ENCODE measurements around the gene MPPED2. TPM values are rescaled to one million over a fixed set of nuclear protein-coding genes. Genes with fewer than 3 reads are reported as not detected.

Gene MPPED2
- total RNA-seq, 4 donors from 2014 or later = 2.2 to 11.5 (median 4.7) TPM

DNA sequence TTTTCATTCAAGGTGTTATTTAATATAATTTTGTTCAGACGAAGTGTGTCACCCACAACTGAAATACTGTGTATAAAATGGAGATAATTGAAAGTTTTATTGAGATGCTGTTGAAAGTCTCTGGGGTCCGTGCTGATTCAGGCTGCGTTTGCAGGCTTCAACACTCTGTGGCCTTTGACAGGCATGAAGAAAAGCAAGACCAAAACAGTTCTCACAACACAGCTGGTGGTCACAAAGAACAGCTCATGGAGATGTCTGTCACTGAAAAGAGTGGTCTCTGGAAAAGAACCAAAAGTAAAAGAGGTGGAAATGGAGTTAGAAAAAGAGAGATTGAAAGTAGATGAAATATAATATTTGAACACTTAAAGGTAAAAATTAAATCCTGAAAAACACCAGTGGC, 9.8 kb upstream of the MPPED2 start:
- no peaks in the 10 kb centered on the region for H3K4me1 ChIP-seq
- no peaks in the 10 kb centered on the region for H3K27me3 ChIP-seq
- no peaks in the 10 kb centered on the region for H3K36me3 ChIP-seq
- TF ChIP-seq EP300 (IDR thresholded peaks at IDR 0.05) (no peak), POLR2A (IDR thresholded peaks at IDR 0.05) (no peak)
- TF ChIP-seq, protein P1, sequence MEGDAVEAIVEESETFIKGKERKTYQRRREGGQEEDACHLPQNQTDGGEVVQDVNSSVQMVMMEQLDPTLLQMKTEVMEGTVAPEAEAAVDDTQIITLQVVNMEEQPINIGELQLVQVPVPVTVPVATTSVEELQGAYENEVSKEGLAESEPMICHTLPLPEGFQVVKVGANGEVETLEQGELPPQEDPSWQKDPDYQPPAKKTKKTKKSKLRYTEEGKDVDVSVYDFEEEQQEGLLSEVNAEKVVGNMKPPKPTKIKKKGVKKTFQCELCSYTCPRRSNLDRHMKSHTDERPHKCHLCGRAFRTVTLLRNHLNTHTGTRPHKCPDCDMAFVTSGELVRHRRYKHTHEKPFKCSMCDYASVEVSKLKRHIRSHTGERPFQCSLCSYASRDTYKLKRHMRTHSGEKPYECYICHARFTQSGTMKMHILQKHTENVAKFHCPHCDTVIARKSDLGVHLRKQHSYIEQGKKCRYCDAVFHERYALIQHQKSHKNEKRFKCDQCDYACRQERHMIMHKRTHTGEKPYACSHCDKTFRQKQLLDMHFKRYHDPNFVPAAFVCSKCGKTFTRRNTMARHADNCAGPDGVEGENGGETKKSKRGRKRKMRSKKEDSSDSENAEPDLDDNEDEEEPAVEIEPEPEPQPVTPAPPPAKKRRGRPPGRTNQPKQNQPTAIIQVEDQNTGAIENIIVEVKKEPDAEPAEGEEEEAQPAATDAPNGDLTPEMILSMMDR (IDR thresholded peaks at IDR 0.05) = no peak
- WGBS, 2 donors = 63 to 73% methylated on average over 3 of the region's 3 CpGs
- H3K27ac ChIP-seq = no peak overlapping the region
- H3K9me3 ChIP-seq = no peaks in the 10 kb centered on the region
- no peak for DNase-seq (ENCODE audit: low spot score in 2 of 2)
- H3K4me3 ChIP-seq = no peak overlapping the region

DNA sequence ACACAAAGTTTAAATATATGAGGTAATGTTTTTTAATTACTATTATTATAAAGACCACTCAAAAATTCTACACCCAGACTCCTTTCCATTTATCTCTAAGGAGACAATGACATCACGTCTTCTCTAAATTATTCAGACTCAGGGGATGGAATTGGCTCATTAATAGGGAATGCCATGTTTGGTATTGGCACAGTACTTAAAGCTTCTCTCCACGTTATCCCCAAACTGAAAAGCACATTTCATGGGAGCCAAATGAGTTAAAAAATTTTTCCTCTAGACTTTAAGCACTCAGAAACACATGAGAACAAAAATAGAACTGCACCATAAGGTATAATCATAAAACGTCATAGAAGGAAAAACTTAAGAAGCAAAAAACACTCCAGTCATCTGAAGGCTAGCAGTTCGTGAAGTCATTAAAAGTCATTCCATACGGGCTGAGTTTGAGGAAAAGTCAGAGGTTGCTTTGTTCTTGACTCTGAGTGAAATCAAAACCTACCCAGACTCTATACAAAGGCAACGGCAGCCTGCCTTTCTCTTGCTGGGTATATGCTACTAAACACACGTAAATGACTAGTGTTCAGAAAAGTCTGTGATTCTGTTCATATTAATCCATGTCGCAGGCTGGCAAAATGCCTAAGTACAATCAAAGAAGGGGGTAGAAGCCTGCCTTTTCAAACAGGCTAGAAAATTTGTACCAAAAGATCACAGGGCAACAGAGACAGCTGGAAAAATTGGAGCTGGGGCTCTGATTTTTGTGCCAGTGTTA, 8.7 kb upstream of the MPPED2 start:
- no peak overlapping the region for H3K27ac ChIP-seq
- no peaks in the 10 kb centered on the region for H3K27me3 ChIP-seq
- no peaks in the 10 kb centered on the region for H3K36me3 ChIP-seq
- TF ChIP-seq POLR2A (IDR thresholded peaks at IDR 0.05) (no peak), EP300 (IDR thresholded peaks at IDR 0.05) (no peak)
- TF ChIP-seq, protein P1 (IDR thresholded peaks at IDR 0.05) = no peak
- no peak for DNase-seq (ENCODE audit: low spot score in 2 of 2)
- 30 to 39% methylated on average over 8 of the region's 8 CpGs for WGBS, 2 donors
- H3K4me1 ChIP-seq = no peaks in the 10 kb centered on the region
- H3K9me3 ChIP-seq = no peaks in the 10 kb centered on the region
- no peak overlapping the region for H3K4me3 ChIP-seq

DNA sequence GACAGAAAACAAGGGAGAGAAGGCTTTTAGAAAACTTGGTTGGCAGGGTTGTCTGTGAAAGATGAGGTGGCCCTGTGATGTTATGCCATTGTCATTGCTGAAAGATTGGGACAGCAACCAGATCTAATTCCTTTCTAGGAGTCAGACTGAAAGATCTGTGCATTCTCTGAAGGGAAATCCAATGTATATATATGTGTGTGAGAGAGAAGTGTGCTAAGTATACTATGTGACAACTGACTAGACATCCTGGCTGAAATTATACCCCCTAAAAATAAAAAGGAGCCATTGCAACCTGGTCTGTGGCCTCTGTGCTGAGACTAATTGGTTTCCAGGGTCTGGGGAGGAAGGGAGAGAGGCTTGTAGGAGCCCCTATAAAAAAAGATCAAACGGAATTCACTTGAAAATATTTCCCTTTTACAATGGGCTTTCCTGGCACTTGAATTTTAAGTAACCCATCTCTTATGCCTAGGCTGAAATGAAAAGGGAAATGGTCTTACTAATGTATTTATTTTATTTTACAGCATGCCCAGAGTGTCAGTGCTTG, 1.2 kb upstream of the MPPED2 start:
- no peak for DNase-seq (ENCODE audit: low spot score in 2 of 2)
- no peak overlapping the region for H3K4me3 ChIP-seq
- H3K27me3 ChIP-seq = peaks cover 0 to 33% of the 10 kb centered on the region in 2 donors
- no peak overlapping the region for H3K27ac ChIP-seq
- peaks cover 0 to 34% (median 4%) of the 10 kb centered on the region in 4 donors for H3K4me1 ChIP-seq
- 54 to 70% methylated on average over 1 of the region's 1 CpG for WGBS, 2 donors
- H3K36me3 ChIP-seq = no peaks in the 10 kb centered on the region
- H3K9me3 ChIP-seq = no peaks in the 10 kb centered on the region
- TF ChIP-seq EP300 (IDR thresholded peaks at IDR 0.05) (no peak), POLR2A (IDR thresholded peaks at IDR 0.05) (no peak)
- TF ChIP-seq, protein P1 (IDR thresholded peaks at IDR 0.05) = no peak

DNA sequence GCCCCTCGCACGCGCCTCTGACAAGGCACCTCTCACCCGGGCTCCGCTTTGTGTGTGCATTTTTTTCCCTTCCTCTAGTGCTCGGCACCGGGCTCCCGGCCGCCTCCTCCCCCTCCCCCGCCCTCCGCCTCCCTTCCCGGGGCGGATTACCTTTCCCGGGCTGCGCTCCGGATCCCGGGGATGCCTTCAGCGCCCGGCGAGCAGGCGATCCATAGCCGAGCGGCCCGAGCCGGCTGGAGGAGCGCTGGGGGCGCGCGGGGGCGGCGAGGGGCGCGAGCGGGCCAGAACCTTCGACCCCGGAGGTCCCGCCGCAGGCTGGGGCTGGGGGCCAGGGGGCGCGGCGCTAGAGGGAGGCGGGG, 282 bp downstream of the MPPED2 start:
- no peak for DNase-seq (ENCODE audit: low spot score in 2 of 2)
- peaks cover 0 to 34% (median 4%) of the 10 kb centered on the region in 4 donors for H3K4me1 ChIP-seq
- H3K27ac ChIP-seq = peak overlapping the region in 3 of 4 donors; percentile 13 to 68 (median 26)
- 0% methylated on average over 19 to 23 of the region's 42 CpGs for WGBS, 2 donors
- peak overlapping the region; percentile 61 to 76 (median 69) for H3K4me3 ChIP-seq
- TF ChIP-seq, protein P1 (IDR thresholded peaks at IDR 0.05) = no peak
- no peak for TF ChIP-seq EP300 (IDR thresholded peaks at IDR 0.05)
- no peak for TF ChIP-seq POLR2A (IDR thresholded peaks at IDR 0.05)
- peaks cover 0 to 37% of the 10 kb centered on the region in 2 donors for H3K27me3 ChIP-seq
- no peaks in the 10 kb centered on the region for H3K36me3 ChIP-seq
- no peaks in the 10 kb centered on the region for H3K9me3 ChIP-seq

Measured in tibial nerve (tissue), 4 donors.